NCI-H1694 treated with DMSO at 0.1 percent for 48 hours (cell line): Measurements from ENCODE around the gene IGFBP6.
A peak's percentile ranks its signal among the peaks of the same experiment; 100 is the strongest.
"Not testable (repeated sequence)": the region's sequence is repeated elsewhere in the genome, so short reads cannot be mapped to it uniquely, and the experiment has no call there.

Experiments used
- DNase-seq: peaks from one replicate; lab custom pipeline; 2025; lab: John Stamatoyannopoulos, UW

The IGFBP6 gene

DNA sequence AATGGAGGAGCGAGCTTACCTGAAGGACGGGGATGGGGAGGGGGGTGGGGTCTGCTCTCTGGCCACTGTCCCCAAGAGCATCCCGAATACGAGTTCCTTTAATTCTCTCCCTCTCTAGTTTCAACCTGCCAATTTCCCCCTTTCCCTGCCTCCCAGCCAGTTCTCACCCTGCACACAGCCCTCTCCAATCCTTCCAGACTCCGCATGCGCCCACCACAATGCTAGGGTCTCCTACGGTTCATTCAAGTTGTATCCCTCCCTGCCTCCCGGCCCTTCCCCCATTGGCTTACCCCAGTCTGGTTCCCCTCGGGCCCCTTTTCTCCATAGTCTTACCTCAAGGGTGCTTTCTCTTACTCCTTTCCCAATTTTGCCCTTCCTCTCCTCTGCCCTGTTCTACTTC is 708 bp upstream of the IGFBP6 start:
- DNase-seq = no peak

DNA sequence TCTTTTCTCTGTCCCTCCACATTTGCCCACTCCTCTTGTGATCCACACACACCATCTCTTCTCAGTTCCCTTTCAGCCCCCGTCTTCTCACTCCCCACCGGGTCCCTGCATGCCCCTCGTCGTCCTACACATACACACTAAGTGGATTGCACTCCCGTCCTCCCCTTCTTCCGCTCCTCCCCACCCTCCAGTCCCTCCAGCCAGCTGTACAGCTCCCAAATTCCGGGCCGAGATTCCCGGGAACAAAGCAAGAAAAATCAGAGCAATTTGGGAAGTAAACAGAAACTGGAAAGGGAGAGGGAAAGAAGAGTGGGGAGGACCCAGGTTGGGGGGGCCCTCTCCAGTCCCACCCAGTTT is 282 bp upstream of the IGFBP6 start:
- no peak for DNase-seq

DNA sequence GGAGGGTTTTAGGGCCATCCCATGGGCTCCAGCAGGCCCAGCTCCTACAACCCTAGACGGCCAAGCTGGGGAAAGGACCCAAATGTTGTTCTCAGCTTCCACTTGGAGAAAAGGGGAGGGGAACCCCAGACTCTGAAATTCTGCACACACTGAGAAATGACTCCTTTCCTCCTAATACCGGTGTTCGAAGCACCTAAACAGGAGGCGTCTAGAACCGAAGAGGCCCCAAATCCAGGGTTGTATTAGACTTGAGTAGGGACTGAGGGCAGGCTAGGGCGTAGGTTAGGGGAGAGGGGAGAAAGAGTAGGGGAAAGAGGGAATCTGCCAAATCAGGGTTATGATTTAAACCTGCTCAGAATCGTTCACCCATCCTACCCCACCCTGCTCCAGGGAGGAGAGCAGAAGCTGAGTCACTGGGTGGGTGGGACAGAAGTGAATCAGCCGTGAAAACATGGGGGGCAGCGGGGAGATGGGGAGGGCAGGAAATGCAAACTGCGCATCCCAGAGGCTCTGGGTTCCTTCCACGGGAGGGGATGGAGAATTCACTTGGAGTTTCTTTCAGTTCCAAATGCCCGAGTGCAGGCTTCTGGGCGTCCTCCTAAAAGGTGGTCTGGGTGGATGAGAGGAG is 1.0 kb downstream of the IGFBP6 start:
- no peak for DNase-seq

DNA sequence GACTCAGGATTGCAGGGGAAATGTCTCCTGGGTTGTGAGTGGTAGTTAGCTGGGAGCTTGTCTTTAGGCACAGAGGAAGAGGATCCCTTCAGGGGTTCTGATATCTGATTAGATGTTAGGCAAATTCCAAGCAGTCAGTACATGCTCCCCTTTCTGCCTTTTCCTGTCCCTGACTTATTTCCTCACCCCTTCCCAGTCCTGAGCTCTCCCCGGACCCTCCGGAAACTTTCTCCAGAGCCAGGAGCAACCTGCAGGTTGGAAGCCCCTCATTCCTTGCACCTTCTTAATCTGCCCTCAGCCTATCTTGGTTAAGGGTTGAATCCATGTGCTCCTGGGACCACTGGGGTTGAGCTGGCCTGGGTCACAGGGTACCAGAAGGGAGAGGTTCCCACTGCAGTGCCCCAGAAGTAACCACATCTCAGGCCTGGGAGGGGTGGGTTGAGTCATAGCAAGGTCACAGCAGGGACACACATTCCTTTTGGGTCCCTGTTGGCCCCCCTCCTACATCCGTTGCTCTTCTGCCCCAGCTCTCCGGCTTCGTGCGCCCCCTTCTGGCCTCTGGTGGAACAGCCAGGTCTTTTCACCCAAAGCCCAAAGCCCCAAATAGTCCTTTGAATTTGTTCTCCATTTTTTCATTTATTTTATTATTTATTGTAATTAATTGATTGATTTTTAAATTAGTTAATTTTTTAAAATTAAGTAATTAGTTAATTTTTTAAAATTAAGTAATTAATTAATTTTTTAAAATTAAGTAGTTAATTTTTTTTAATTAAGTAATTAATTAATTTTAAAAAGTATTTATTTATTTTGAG is 1.8 kb downstream of the IGFBP6 start:
- peak; percentile 44 for DNase-seq

DNA sequence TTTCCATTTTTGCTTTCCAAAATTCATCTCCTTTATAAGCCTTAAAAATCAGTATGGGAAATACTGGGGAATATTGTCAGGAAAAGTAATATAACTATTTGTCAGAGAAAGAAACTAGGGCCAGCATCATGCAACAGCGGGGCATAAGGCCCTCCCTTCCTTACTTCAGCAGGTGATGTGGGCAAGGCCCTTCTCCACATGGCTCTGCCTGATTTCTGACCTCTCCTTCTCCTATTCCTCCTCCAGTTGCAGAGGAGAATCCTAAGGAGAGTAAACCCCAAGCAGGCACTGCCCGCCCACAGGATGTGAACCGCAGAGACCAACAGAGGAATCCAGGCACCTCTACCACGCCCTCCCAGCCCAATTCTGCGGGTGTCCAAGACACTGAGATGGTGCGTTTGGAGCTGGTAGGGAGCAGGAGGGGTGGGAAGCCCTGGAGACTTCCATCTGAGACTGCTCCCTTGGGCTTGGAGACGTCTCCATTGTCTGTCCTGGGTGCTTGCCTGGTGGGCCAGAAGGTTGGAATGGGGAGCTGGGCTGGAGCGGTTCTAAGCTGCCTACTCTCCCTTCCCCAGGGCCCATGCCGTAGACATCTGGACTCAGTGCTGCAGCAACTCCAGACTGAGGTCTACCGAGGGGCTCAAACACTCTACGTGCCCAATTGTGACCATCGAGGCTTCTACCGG is 3.1 kb downstream of the IGFBP6 start:
- DNase-seq = no peak

DNA sequence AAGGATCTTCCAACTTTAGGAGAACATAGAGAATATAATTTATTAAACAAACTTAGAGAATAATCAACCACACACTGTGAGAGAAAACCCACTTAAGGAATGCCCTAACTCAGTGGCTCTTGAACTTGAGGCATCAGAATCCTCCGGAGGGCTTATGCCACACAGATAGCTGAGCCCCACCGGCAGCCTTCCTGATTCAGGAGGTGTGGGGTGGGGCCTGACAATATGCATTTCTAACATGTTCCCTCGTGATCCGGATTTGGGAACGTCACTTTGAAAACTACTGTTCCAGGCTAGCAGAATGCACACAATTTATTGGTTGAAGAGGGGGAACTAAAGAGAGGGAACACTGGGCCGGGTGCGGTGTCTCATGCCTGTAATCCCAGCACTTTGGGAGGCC is 3.8 kb downstream of the IGFBP6 start:
- DNase-seq = no peak

DNA sequence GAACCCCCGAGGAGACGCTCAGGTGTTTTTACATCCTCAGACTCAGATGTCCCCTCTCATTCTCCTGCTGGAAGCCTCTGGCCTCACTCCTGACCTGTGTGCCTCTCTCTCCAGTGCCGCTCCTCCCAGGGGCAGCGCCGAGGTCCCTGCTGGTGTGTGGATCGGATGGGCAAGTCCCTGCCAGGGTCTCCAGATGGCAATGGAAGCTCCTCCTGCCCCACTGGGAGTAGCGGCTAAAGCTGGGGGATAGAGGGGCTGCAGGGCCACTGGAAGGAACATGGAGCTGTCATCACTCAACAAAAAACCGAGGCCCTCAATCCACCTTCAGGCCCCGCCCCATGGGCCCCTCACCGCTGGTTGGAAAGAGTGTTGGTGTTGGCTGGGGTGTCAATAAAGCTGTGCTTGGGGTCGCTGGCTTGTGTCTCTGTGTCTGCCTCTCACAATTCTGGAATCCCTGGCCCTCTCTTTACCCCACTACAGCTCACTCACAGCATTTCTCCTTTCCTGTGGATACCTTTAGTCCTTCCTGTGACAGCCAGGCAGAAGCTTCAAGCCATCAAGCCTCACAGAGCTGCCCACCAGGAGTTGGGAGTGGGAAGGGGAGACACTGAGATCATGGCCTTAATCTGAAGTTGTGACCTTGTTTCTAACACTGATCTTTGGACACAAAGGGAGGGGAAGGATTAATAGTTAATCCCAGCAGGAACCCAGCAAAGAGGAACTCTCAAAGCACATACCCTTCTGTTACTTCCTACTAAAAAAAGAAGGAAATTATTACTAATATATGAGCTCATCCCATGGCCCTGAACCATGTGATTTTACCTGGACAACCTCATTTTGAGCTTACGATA is 4.7 kb downstream of the IGFBP6 start:
- no peak for DNase-seq

DNA sequence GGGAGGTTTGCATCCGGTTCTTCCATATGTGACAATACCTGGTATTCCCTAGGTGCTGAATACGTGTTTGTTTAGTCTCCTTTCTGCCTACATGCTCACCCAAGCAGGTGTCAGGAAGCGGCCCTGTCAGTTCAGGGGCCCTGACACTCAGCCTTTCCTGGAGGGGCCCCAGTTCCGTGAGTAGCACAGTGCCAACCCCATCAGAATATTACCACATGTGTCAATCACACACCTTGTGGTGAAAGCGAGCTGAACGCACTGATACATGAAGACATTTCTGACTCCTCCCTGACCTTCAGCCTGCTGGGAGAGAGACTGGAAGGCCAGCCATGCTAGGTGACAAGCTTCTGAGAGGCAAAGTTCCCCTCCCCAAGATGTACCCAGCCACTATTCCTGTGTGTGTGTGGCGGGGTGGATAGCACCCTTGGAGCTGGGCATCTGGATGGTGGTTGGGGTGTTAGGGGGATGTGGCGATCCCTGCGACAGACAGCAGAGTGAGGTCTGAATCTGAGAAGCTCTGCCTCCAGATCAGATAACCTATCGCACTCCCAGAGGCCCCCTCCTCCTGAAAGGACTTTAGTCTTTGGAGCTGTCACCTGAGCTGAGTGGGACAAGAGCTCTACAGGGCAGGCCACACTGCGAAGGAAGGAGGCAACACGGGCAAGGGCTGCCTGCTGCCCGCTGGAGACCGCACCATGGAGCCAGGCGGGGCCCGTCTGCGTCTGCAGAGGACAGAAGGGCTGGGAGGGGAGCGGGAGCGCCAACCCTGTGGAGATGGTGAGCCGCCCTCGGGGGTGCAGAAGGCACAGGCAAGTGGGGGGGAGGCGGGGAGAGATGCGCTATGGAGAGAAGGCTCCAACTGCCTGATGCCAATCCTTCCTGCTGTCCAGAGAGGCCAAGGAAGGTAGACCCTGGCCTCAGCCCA is 5.7 kb downstream of the IGFBP6 start, which contains the start of gene SOAT2:
SOAT2 (plus strand) TSS at position 604 of the 925 bp plus-strand sequence; CDS start at position 696, 92 bp downstream.
- DNase-seq = no peak

DNA sequence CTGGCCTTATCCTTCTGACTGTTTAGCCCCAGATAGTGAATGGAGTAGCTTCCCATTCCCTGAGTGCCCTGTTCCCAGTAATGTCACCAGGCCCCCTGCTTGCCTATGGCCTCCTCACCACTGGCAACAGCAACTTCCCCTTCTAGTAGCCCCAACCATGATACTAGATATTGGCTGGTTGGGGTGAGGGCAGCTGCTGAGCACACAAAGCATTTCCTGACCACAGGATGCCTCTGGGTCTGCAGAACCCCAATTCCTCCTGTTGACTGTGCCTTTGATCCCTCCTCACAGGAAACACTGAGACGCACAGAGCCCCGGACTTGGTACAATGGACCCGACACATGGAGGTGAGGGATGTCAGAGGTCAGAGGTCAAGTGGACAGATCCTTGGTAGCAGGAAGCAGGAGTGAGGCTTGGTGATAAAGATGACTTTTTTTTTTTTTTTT is 6.4 kb downstream of the IGFBP6 start:
- DNase-seq = no peak

DNA sequence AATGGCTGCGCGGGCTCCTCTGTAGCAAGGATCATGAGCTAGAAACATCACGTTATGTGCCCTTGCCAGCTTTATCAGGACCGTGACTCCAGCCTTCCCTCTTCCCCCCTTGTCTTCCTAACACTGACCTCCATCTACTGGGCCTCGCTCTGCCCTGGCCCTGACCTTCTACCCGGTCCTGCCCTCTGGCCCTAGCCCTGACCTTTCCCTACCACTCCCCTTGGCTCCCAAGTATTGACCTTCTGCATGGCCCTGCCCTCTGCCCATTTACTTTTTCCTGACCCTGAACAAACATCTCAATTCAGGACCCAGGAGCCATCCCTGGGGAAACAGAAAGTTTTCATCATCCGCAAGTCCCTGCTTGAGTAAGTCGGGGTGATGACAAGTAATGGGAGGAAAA is 7.8 kb downstream of the IGFBP6 start:
- DNase-seq = no peak

DNA sequence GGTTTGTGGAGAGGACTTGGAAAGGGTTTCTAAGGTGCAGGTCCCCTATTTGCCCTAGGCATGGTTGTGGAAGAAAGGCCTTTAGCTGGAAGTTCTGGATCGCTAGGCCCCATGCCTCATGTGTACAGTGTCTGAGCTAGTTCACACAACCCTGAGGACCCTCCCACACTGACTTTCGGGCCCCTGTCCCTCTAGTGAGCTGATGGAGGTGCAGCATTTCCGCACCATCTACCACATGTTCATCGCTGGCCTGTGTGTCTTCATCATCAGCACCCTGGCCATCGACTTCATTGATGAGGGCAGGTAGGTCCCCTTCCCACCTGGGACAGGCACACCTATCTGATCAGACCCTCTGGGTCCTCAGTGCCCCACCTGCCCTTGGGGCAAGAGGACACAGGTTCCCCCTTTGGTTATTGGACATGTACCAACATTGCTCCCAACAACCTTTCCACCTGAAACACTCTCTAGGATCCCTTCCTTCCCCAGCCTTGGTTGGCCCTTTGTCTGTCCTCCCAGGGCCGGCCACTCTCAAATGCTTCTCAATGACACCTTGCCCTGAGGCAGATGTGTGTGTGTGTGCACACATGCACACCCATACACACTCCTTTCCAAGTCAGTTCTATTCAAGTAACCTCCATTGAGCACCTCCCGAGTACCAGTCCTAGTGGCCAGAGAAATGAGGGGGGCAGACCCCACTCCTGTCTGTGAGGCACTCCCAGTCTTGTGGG is 8.4 kb downstream of the IGFBP6 start:
- no peak for DNase-seq

DNA sequence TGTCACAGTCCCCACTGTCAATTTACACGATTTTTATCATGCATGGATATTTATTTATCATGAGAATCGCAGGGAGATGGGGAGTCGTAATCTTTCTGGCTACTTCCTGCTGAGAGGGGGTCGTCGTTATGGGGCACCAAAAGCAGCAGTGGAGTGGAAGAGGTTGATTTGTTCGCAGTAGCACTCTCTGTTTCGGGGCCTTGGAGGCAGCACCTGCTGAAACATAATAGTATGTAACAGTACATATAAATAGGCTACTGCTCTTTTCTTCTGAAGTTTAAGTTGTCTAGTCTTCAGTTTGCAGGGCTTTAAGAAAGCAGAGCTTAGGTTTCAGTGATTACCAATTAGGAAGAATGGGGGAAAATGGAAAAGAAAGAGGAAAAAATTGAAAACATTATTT is 9.7 kb downstream of the IGFBP6 start:
- no peak for DNase-seq

DNA sequence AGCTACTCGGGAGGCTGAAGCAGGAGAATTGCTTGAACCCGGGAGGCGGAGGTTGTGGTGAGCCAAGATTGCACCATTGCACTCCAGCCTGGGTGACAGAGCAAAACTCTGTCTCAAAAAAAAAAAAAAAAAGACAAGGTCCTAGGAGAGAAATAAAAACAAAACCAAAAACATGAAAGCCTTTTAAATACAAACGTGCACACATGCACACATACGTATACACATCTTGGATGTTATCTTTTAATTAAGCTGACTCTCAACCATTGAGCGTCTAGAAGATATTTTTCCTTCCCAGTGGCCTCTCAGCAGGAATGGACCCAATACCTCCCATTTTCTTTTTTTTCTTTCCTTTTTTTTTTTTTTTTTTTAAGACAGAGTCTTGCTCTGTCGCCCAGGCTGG is 15.0 kb downstream of the IGFBP6 start:
- DNase-seq = not testable (repeated sequence)

DNA sequence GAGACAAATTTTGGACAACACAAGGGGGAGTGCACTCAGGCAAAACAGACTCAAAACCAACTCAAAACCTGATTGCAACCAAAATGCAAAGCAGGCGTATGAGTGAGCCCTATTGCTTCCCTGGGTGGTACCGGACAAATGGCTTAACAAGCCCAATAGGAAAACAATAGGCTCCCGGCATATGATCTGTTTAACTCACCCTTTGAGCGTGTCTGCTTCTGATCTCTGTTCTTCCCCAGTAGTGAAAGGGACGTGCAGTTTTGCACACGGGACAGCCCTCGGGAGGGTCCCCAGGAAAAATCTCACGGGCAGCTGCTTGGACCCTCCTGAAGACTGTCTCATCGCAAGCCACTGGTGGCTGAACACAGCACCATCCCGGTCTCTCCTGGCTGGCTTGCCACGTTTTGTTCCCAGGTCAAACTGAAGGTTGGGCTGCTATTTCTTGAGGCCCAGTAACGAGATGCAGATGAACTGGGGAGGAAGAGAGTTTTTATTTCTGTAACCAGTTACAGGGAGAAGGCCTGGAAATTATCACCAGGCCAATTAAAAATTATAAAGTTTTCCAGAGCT is 15.8 kb downstream of the IGFBP6 start:
- no peak for DNase-seq

DNA sequence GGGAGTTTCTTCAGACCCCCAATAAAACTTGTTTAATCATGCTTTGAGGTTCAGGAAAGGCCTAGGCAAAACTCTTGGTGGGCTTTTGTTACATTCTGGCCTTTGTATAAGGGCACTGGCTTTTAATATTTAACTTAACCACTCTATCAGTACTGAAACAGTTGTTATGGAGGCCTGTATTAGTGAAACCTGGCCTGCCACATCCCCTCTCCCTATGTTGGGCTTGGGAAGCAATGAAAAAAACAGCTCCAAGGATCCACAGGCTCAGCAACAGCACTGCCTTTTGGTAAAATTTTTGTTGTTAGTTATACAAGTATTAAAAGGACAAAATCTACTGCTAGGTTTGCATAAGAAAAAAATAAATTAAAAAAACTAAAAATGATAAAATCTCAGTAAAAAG is 16.5 kb downstream of the IGFBP6 start:
- no peak for DNase-seq

DNA sequence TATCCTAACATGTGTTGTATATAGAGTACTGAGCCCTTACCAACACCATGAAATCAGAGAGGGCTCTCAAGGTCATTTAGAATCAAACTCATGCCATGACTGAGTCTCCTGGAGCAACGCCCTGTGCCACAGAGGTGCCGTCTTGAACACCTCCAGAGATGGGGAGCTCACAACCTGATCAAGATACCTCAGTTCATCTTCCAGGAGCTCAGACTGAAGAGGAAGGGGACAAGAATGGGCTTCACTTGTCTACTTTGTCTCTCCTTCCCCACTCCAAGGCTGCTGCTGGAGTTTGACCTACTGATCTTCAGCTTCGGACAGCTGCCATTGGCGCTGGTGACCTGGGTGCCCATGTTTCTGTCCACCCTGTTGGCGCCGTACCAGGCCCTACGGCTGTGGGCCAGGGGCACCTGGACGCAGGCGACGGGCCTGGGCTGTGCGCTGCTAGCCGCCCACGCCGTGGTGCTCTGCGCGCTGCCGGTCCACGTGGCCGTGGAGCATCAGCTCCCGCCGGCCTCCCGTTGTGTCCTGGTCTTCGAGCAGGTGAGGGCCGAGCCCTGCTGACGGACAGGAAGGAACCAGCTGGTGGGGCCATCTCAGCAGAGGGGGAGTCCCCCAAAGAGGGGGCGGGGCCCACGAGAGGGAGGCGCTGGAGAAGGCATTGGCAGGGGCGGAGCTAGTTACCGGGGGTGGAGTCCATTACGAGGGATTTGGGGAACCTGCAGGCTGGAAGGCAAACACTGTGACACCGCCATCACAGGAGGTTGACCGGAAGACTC is 17.8 kb downstream of the IGFBP6 start:
- DNase-seq = no peak

DNA sequence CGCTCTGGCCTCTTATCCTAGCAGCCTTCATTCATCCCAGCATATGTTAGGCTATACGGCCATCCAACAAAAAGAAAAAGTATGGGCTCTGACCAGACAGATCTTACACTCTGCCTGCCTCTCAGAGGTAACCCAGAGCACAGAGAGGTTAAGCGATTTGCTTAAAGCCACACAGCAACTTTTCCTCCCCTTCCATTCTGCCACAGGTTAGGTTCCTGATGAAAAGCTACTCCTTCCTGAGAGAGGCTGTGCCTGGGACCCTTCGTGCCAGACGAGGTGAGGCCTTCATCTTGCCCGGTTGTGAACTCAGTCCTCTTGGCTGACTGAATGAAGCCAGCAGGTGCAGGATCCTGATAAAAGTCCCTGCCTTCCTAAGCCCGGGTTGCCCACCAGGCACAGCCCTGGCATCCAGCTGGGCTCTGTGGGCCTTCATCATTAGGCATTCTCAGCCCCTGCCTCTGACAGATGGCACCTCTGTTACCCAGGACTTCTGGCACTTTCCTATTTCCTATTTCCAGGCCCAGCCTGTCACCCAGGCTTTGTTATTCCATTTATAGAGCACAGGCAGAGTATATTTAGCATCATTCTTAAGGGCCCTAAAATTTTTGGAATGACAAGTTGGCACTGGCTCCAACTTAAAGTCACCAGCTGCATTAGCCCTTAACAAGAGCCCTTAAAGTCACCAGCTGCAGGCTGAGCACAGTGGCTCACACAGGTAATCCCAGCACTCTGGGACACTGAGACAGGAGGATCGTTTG is 18.6 kb downstream of the IGFBP6 start:
- peak; percentile 56 for DNase-seq

DNA sequence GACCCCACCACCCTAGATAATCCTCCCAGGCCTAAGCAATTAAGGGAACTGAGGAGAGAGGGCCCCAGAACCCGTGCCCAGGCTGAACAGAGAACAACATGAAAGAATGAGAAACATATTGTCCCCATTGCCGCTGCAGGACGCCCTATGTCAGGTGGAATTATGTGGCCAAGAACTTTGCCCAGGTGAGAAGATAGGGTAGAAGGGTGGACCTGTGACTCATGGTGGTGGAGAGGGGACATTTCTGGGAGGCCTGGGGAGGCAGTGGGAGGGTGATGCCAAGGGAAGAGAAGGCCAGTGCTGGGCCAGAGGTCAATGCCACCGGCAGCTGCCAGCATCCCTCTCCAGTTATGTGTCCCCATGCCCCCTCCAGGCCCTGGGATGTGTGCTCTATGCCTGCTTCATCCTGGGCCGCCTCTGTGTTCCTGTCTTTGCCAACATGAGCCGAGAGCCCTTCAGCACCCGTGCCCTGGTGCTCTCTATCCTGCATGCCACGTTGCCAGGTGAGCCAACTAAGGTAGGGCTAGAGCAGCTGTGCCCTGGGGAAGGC is 21.4 kb downstream of the IGFBP6 start:
- DNase-seq = no peak
